ENCODE measurements around the gene ERF.
A peak's percentile ranks its signal among the peaks of the same experiment; 100 is the strongest.

Gene ERF

GRCh38 chr19:42275103-42275502 is 20.2 kb upstream of the ERF start:
- Histone ChIP-seq H2AK5ac (ENCODE audit: low read depth, low read length) (no peak overlapping the region), H2BK15ac (ENCODE audit: low read length) (no peak overlapping the region), H2AFZ (ENCODE audit: low read length) (no peak overlapping the region), H4K8ac (ENCODE audit: low read depth, low read length) (no peak overlapping the region), H3K9ac (ENCODE audit: low read depth, low read length, poor library complexity) (peak overlapping the region; percentile 9), H3K36me3 (replicated peaks in 1 of 2; ENCODE audit: control insufficient read depth in 2 of 2, insufficient read depth in 2 of 2, low read length in 2 of 2) (peaks cover 16 to 40% of the 10 kb centered on the region in 2 donors), H3K4me2 (ENCODE audit: insufficient read depth, low read length, poor library complexity, severe bottlenecking) (no peak overlapping the region), H2BK120ac (ENCODE audit: low read depth, low read length) (no peak overlapping the region), H3K18ac (ENCODE audit: low read length) (peak overlapping the region; percentile 1), H3K79me1 (ENCODE audit: low read depth, low read length) (peaks cover 22% of the 10 kb centered on the region), H3K27me3 (ENCODE audit: control insufficient read depth in 3 of 3, insufficient read depth in 3 of 3, low read depth in 1 of 3, low read length in 3 of 3) (no peaks in the 10 kb centered on the region), H3K9me3 (replicated peaks in 1 of 2; ENCODE audit: control insufficient read depth in 2 of 2, insufficient read depth in 1 of 2, low read depth in 1 of 2, low read length in 2 of 2) (no peaks in the 10 kb centered on the region), H3K14ac (ENCODE audit: low read length) (no peak overlapping the region), H3K27ac (replicated peaks; ENCODE audit: low read length) (no peak overlapping the region), H3K4me3 (ENCODE audit: low read length in 2 of 2) (no peak overlapping the region), H2BK5ac (ENCODE audit: low read length) (no peak overlapping the region), H4K91ac (ENCODE audit: low read depth, low read length, poor library complexity) (no peak overlapping the region), H2BK12ac (ENCODE audit: low read length) (no peak overlapping the region), H3K4me1 (ENCODE audit: control insufficient read depth in 2 of 2, insufficient read depth in 1 of 2, low read depth in 1 of 2, low read length in 2 of 2) (peaks cover 7 to 12% of the 10 kb centered on the region in 2 donors), H3K23ac (ENCODE audit: low read depth, low read length, poor library complexity) (no peak overlapping the region), H3K4ac (ENCODE audit: low read length) (no peak overlapping the region)
- WGBS, 2 donors (ENCODE audit: extremely low coverage in 2 of 2, insufficient read length in 2 of 2, insufficient replicate concordance in 1 of 2) = no CpG with 5 or more reads among the region's 7 CpGs
- DNase-seq (ENCODE audit: low spot score) = no peak

GRCh38 chr19:42274065-42274682 is 19.2 kb upstream of the ERF start:
- no peak overlapping the region for H4K8ac ChIP-seq (ENCODE audit: low read depth, low read length)
- no peak overlapping the region for H3K4me3 ChIP-seq (ENCODE audit: low read length in 2 of 2)
- H3K4me1 ChIP-seq (ENCODE audit: control insufficient read depth in 2 of 2, insufficient read depth in 1 of 2, low read depth in 1 of 2, low read length in 2 of 2) = peaks cover 9 to 16% of the 10 kb centered on the region in 2 donors
- H3K9ac ChIP-seq (ENCODE audit: low read depth, low read length, poor library complexity) = peak overlapping the region; percentile 30
- no peak overlapping the region for H3K23ac ChIP-seq (ENCODE audit: low read depth, low read length, poor library complexity)
- no peak overlapping the region for H3K27ac ChIP-seq (replicated peaks; ENCODE audit: low read length)
- no peak overlapping the region for H2BK15ac ChIP-seq (ENCODE audit: low read length)
- peaks cover 25% of the 10 kb centered on the region for H3K79me1 ChIP-seq (ENCODE audit: low read depth, low read length)
- no peak overlapping the region for H2BK120ac ChIP-seq (ENCODE audit: low read depth, low read length)
- H4K91ac ChIP-seq (ENCODE audit: low read depth, low read length, poor library complexity) = no peak overlapping the region
- DNase-seq (ENCODE audit: low spot score) = no peak
- H2AFZ ChIP-seq (ENCODE audit: low read length) = no peak overlapping the region
- no peak overlapping the region for H3K4ac ChIP-seq (ENCODE audit: low read length)
- no peak overlapping the region for H2BK12ac ChIP-seq (ENCODE audit: low read length)
- peaks cover 16 to 40% of the 10 kb centered on the region in 2 donors for H3K36me3 ChIP-seq (replicated peaks in 1 of 2; ENCODE audit: control insufficient read depth in 2 of 2, insufficient read depth in 2 of 2, low read length in 2 of 2)
- no CpG with 5 or more reads among the region's 22 CpGs for WGBS, 2 donors (ENCODE audit: extremely low coverage in 2 of 2, insufficient read length in 2 of 2, insufficient replicate concordance in 1 of 2)
- H2BK5ac ChIP-seq (ENCODE audit: low read length) = no peak overlapping the region
- no peaks in the 10 kb centered on the region for H3K9me3 ChIP-seq (replicated peaks in 1 of 2; ENCODE audit: control insufficient read depth in 2 of 2, insufficient read depth in 1 of 2, low read depth in 1 of 2, low read length in 2 of 2)
- no peak overlapping the region for H3K14ac ChIP-seq (ENCODE audit: low read length)
- no peak overlapping the region for H3K18ac ChIP-seq (ENCODE audit: low read length)
- no peak overlapping the region for H3K4me2 ChIP-seq (ENCODE audit: insufficient read depth, low read length, poor library complexity, severe bottlenecking)
- no peaks in the 10 kb centered on the region for H3K27me3 ChIP-seq (ENCODE audit: control insufficient read depth in 3 of 3, insufficient read depth in 3 of 3, low read depth in 1 of 3, low read length in 3 of 3)
- no peak overlapping the region for H2AK5ac ChIP-seq (ENCODE audit: low read depth, low read length)

GRCh38 chr19:42273407-42274064 is 18.6 kb upstream of the ERF start:
- no peak overlapping the region for H2BK120ac ChIP-seq (ENCODE audit: low read depth, low read length)
- no peak overlapping the region for H2BK5ac ChIP-seq (ENCODE audit: low read length)
- H3K4ac ChIP-seq (ENCODE audit: low read length) = no peak overlapping the region
- no peak overlapping the region for H3K23ac ChIP-seq (ENCODE audit: low read depth, low read length, poor library complexity)
- H3K14ac ChIP-seq (ENCODE audit: low read length) = no peak overlapping the region
- H3K9me3 ChIP-seq (replicated peaks in 1 of 2; ENCODE audit: control insufficient read depth in 2 of 2, insufficient read depth in 1 of 2, low read depth in 1 of 2, low read length in 2 of 2) = no peaks in the 10 kb centered on the region
- 100% methylated on average over 2 of the region's 43 CpGs; no CpG with 5 or more reads in 1 of the 2 donors for WGBS, 2 donors (ENCODE audit: extremely low coverage in 2 of 2, insufficient read length in 2 of 2, insufficient replicate concordance in 1 of 2)
- H3K27ac ChIP-seq (replicated peaks; ENCODE audit: low read length) = no peak overlapping the region
- H2BK15ac ChIP-seq (ENCODE audit: low read length) = no peak overlapping the region
- H3K36me3 ChIP-seq (replicated peaks in 1 of 2; ENCODE audit: control insufficient read depth in 2 of 2, insufficient read depth in 2 of 2, low read length in 2 of 2) = peaks cover 16 to 40% of the 10 kb centered on the region in 2 donors
- H3K4me2 ChIP-seq (ENCODE audit: insufficient read depth, low read length, poor library complexity, severe bottlenecking) = no peak overlapping the region
- H3K79me1 ChIP-seq (ENCODE audit: low read depth, low read length) = peaks cover 25% of the 10 kb centered on the region
- no peak overlapping the region for H4K8ac ChIP-seq (ENCODE audit: low read depth, low read length)
- no peaks in the 10 kb centered on the region for H3K27me3 ChIP-seq (ENCODE audit: control insufficient read depth in 3 of 3, insufficient read depth in 3 of 3, low read depth in 1 of 3, low read length in 3 of 3)
- no peak overlapping the region for H2AFZ ChIP-seq (ENCODE audit: low read length)
- no peak overlapping the region for H3K4me3 ChIP-seq (ENCODE audit: low read length in 2 of 2)
- no peak for DNase-seq (ENCODE audit: low spot score)
- no peak overlapping the region for H3K18ac ChIP-seq (ENCODE audit: low read length)
- peak overlapping the region; percentile 30 for H3K9ac ChIP-seq (ENCODE audit: low read depth, low read length, poor library complexity)
- H4K91ac ChIP-seq (ENCODE audit: low read depth, low read length, poor library complexity) = no peak overlapping the region
- H3K4me1 ChIP-seq (ENCODE audit: control insufficient read depth in 2 of 2, insufficient read depth in 1 of 2, low read depth in 1 of 2, low read length in 2 of 2) = peaks cover 8 to 14% of the 10 kb centered on the region in 2 donors
- H2AK5ac ChIP-seq (ENCODE audit: low read depth, low read length) = no peak overlapping the region
- no peak overlapping the region for H2BK12ac ChIP-seq (ENCODE audit: low read length)

GRCh38 chr19:42272989-42273406 is 18.1 kb upstream of the ERF start:
- Histone ChIP-seq H3K18ac (ENCODE audit: low read length) (no peak overlapping the region), H3K27me3 (ENCODE audit: control insufficient read depth in 3 of 3, insufficient read depth in 3 of 3, low read depth in 1 of 3, low read length in 3 of 3) (no peaks in the 10 kb centered on the region), H3K4ac (ENCODE audit: low read length) (no peak overlapping the region), H3K4me2 (ENCODE audit: insufficient read depth, low read length, poor library complexity, severe bottlenecking) (no peak overlapping the region), H2BK15ac (ENCODE audit: low read length) (no peak overlapping the region), H3K4me1 (ENCODE audit: control insufficient read depth in 2 of 2, insufficient read depth in 1 of 2, low read depth in 1 of 2, low read length in 2 of 2) (peaks cover 8 to 14% of the 10 kb centered on the region in 2 donors), H3K23ac (ENCODE audit: low read depth, low read length, poor library complexity) (peak overlapping the region; percentile 20), H2AFZ (ENCODE audit: low read length) (no peak overlapping the region), H3K9me3 (replicated peaks in 1 of 2; ENCODE audit: control insufficient read depth in 2 of 2, insufficient read depth in 1 of 2, low read depth in 1 of 2, low read length in 2 of 2) (no peaks in the 10 kb centered on the region), H3K79me1 (ENCODE audit: low read depth, low read length) (peaks cover 24% of the 10 kb centered on the region), H2BK5ac (ENCODE audit: low read length) (no peak overlapping the region), H2AK5ac (ENCODE audit: low read depth, low read length) (no peak overlapping the region), H2BK120ac (ENCODE audit: low read depth, low read length) (no peak overlapping the region), H3K27ac (replicated peaks; ENCODE audit: low read length) (no peak overlapping the region), H4K91ac (ENCODE audit: low read depth, low read length, poor library complexity) (no peak overlapping the region), H4K8ac (ENCODE audit: low read depth, low read length) (no peak overlapping the region), H3K36me3 (replicated peaks in 1 of 2; ENCODE audit: control insufficient read depth in 2 of 2, insufficient read depth in 2 of 2, low read length in 2 of 2) (peaks cover 16 to 40% of the 10 kb centered on the region in 2 donors), H3K9ac (ENCODE audit: low read depth, low read length, poor library complexity) (no peak overlapping the region), H2BK12ac (ENCODE audit: low read length) (no peak overlapping the region), H3K4me3 (ENCODE audit: low read length in 2 of 2) (no peak overlapping the region), H3K14ac (ENCODE audit: low read length) (no peak overlapping the region)
- DNase-seq (ENCODE audit: low spot score) = no peak
- WGBS, 2 donors (ENCODE audit: extremely low coverage in 2 of 2, insufficient read length in 2 of 2, insufficient replicate concordance in 1 of 2) = no CpG with 5 or more reads among the region's 23 CpGs

Data from neuronal stem cell (in vitro differentiated cells).